HepG2 (cell line): ENCODE results near the gene EFNB1. TPM values are rescaled to one million over a fixed set of nuclear protein-coding genes. Genes with fewer than 3 reads are reported as not detected.

Source experiments
- ATAC-seq: fragments of 200-7000 bp; cut with Tn5 transposase; 3 replicates; pipeline ENCODE4 v1.9.1; 2020; ENCODE audit warnings: mild to moderate bottlenecking, moderate library complexity
- BruUV-seq: library from RNA; stranded (reverse); fragments of 400-500 nt; replicated peaks from 2 replicates; lab custom pipeline; 2021; lab: Mats Ljungman, UMichigan
- CTCF ChIA-PET: fragments of 300-600 bp; formaldehyde crosslinking; extraction: SDS; loops from one replicate; lab custom pipeline; 2021; ENCODE audit warnings: low total read pairs, inconsistent platforms, low intra/inter-chr PET ratio; lab: Yijun Ruan, JAX
- POLR2A ChIA-PET: fragments of 350-600 bp; sonication (Branson Sonifier 250); formaldehyde crosslinking; loops from one replicate; lab custom pipeline; 2020; ENCODE audit warnings: antibody characterized with exemption, inconsistent platforms; lab: Yijun Ruan, JAX
- DNase-seq: peaks from one replicate; pipeline ENCODE4 v3.0.0-alpha.2; 2015; ENCODE audit warnings: low spot score
- FAIRE-seq: peaks from 3 replicates; lab custom pipeline; 2011; peaks lifted over from hg19 to GRCh38; lab: Jason Lieb, UNC
- H2AFZ ChIP-seq: one replicate; pipeline ENCODE4 v1.6.1; 2011; ENCODE audit warnings: low read length, inconsistent platforms
- H3K27ac ChIP-seq: fragments of 300-600 bp; 3 replicates; pipeline ENCODE4 v1.8.0; 2011; ENCODE audit warnings: mixed run types, mild to moderate bottlenecking, mixed read lengths, low read length, inconsistent platforms; ENCODE audit not compliant: insufficient read depth; ENCODE audit errors: extremely low read length
- H3K27me3 ChIP-seq, 2 experiments: fragments of 200-600 bp in 1 of 2; 2 replicates in 1 of 2; 3 replicates in 1 of 2; pipeline versions ENCODE4 v1.6.0 to v1.8.0; 2011; ENCODE audit warnings: low read length in 2 of 2, mild to moderate bottlenecking in 2 of 2, moderate library complexity in 2 of 2, inconsistent platforms in 1 of 2; ENCODE audit not compliant: insufficient read depth in 2 of 2, control insufficient read depth in 1 of 2
- H3K36me3 ChIP-seq, 2 experiments: fragments of 200-600 bp in 1 of 2; replicated peaks in 1 of 2; 2 replicates in 1 of 2; 3 replicates in 1 of 2; pipeline versions ENCODE4 v1.5.1 to v1.8.0; 2011; ENCODE audit warnings: low read length in 2 of 2, inconsistent platforms in 1 of 2; ENCODE audit not compliant: insufficient read depth in 2 of 2, control insufficient read depth in 1 of 2
- H3K4me1 ChIP-seq: 2 replicates; pipeline ENCODE4 v1.5.1; 2012; ENCODE audit warnings: low read length, inconsistent platforms; ENCODE audit not compliant: insufficient read depth
- H3K4me2 ChIP-seq: 2 replicates; pipeline ENCODE4 v1.6.0; 2011; ENCODE audit warnings: low read depth, low read length, inconsistent platforms
- H3K4me3 ChIP-seq, 3 experiments: fragments of 200-600 bp in 1 of 3; sonication (generic), shearing (Covaris generic) in 1 of 3; replicated peaks in 1 of 3; 2 replicates each; pipeline ENCODE4 v1.5.1; 2011 to 2016; ENCODE audit warnings: low read length in 3 of 3, inconsistent platforms in 2 of 3, low read depth in 2 of 3, mild to moderate bottlenecking in 2 of 3, control low read depth in 1 of 3, mixed read lengths in 1 of 3; ENCODE audit not compliant: insufficient read depth in 1 of 3
- H3K79me2 ChIP-seq: one replicate; pipeline ENCODE4 v1.6.1; 2011; ENCODE audit warnings: low read length, inconsistent platforms; ENCODE audit not compliant: insufficient read depth
- H3K9ac ChIP-seq: 2 replicates; pipeline ENCODE4 v1.6.0; 2011; ENCODE audit warnings: mild to moderate bottlenecking, low read depth, low read length, inconsistent platforms; ENCODE audit not compliant: insufficient read depth
- H3K9me3 ChIP-seq: 2 replicates; pipeline ENCODE4 v1.5.1; 2012; ENCODE audit warnings: mild to moderate bottlenecking, low read length
- H4K20me1 ChIP-seq: 2 replicates; pipeline ENCODE4 v1.6.0; 2011; ENCODE audit warnings: inconsistent platforms, mild to moderate bottlenecking, low read length, moderate library complexity; ENCODE audit not compliant: insufficient read depth
- HNRNPL ChIP-seq: fragments of 200-400 bp; formaldehyde crosslinking; IDR thresholded peaks from 2 replicates; pipeline ENCODE4 v1.6.1; 2017; ENCODE audit warnings: mild to moderate bottlenecking, low read depth, low read length
- KLF12 ChIP-seq: sonication (generic); formaldehyde crosslinking; IDR thresholded peaks from 2 replicates; pipeline ENCODE4 v1.4.0; 2020; ENCODE audit warnings: missing genetic modification reagents, borderline replicate concordance
- NFATC3 ChIP-seq: sonication (generic); formaldehyde crosslinking; IDR thresholded peaks from 2 replicates; pipeline ENCODE4 v1.5.1; 2020; ENCODE audit warnings: mild to moderate bottlenecking, missing genetic modification reagents
- PLRG1 ChIP-seq: fragments of 450-650 bp; conservative IDR thresholded peaks from 2 replicates; pipeline ENCODE4 v1.6.1; 2016
- ZNF142 ChIP-seq: sonication (generic); formaldehyde crosslinking; IDR thresholded peaks from 2 replicates; pipeline ENCODE4 v1.4.0; 2020; ENCODE audit warnings: missing genetic modification reagents
- ZNF468 ChIP-seq: sonication (generic); formaldehyde crosslinking; IDR thresholded peaks from 2 replicates; pipeline ENCODE4 v1.8.0; 2022; ENCODE audit warnings: mild to moderate bottlenecking, moderate library complexity, missing genetic modification reagents
- ZNF549 ChIP-seq: sonication (generic); formaldehyde crosslinking; IDR thresholded peaks from 2 replicates; pipeline ENCODE4 v1.5.0; 2020; ENCODE audit warnings: missing genetic modification reagents
- WGBS: methylation state at CpG from one replicate; pipeline ENCODE4 v1.1.6; 2017; ENCODE audit warnings: low lambda C conversion rate; 5-methylcytosine and 5-hydroxymethylcytosine counted together
- in situ Hi-C: cut with HindIII; loops from 2 replicates; pipeline ENCODE4 v1.10.0; 2017; ENCODE audit warnings: low pct_unique_long_range_greater_than_20kb; ENCODE audit not compliant: extremely low pct_ligation_motif_present
- intact Hi-C: fragments of 100-400 bp; cut with micrococcal nuclease; formaldehyde crosslinking; loops from one replicate; pipeline ENCODE4 v1.10.0; 2022; ENCODE audit not compliant: unreplicated experiment
- polyA plus RNA-seq, 8 experiments: library from polyadenylated mRNA; depleted of rRNA in 3 of 8; stranded (reverse) in 7 of 8; unstranded in 1 of 8; fragments of >200 nt; fragmentation: Illumina TruSeq in 4 of 8; extraction: Trizol in 4 of 8; gene quantifications; 2 replicates each; pipeline versions ENCODE4 v1.2.1 to v1.2.3, GENCODE V29; 2011 to 2016; ENCODE audit warnings: low read depth in 4 of 8, missing spikeins in 1 of 8, mixed read lengths in 1 of 8; ENCODE audit not compliant: insufficient read depth in 1 of 8
- total RNA-seq, 5 experiments: library from RNA; depleted of rRNA; stranded (reverse); fragments of >200 nt; fragmentation: Illumina TruSeq; extraction: Trizol; gene quantifications; 2 replicates each; pipeline ENCODE4 v1.2.3, GENCODE V29; 2016; ENCODE audit warnings: low read depth in 1 of 5

Gene EFNB1
- total and polyA plus RNA-seq, 2 of the 13 experiments (the other 11 are each of a cell fraction or from before 2014, with no cell fraction given) = 4.0 to 4.1 TPM

GRCh38 chrX:68877606-68878005 is 48.8 kb downstream of the EFNB1 start:
- ATAC-seq (no peak), FAIRE-seq (no peak), DNase-seq (no peak)
- intact Hi-C loops (no loop called here), in situ Hi-C loops (no loop called here)
- TF ChIP-seq KLF12 (CRISPR knock-in tag) (no peak), HNRNPL (no peak), ZNF468 (no peak), NFATC3 (no peak), ZNF142 (CRISPR knock-in tag) (no peak), ZNF549 (CRISPR knock-in tag) (no peak), PLRG1 (no peak)
- no peaks in the 10 kb centered on the region for H3K9me3 ChIP-seq
- H3K79me2 ChIP-seq = no peaks in the 10 kb centered on the region
- ChIA-PET CTCF (no interaction called here), POLR2A (no interaction called here)
- H4K20me1 ChIP-seq = no peaks in the 10 kb centered on the region
- H3K27me3 ChIP-seq = no peaks in the 10 kb centered on the region
- no peaks in the 10 kb centered on the region for H3K36me3 ChIP-seq
- H3K27ac ChIP-seq = no peak overlapping the region
- BruUV-seq = no TSS peak
- WGBS = no CpG with 5 or more reads among the region's 9 CpGs
- no peak overlapping the region for H3K4me2 ChIP-seq
- no peaks in the 10 kb centered on the region for H3K4me1 ChIP-seq
- H2AFZ ChIP-seq = no peak overlapping the region
- H3K9ac ChIP-seq = no peak overlapping the region
- no peak overlapping the region for H3K4me3 ChIP-seq
